ENCODE data around the gene PANK1.
"Not testable (repeated sequence)": the region's sequence is repeated elsewhere in the genome, so short reads cannot be mapped to it uniquely, and the experiment has no call there.

The PANK1 gene

GRCh38 chr10:89620296-89620695 is 24.7 kb downstream of the PANK1 start:
- H3K36me3 ChIP-seq (ENCODE audit: control insufficient read depth, insufficient read depth, low read length): peaks cover 18% of the 10 kb centered on the region
- not testable (repeated sequence) for H3K4me1 ChIP-seq (ENCODE audit: control insufficient read depth, insufficient read depth, low read length); H3K27ac ChIP-seq (ENCODE audit: low read depth, low read length); H3K4me3 ChIP-seq (ENCODE audit: low read depth, low read length); H3K27me3 ChIP-seq (ENCODE audit: control insufficient read depth, insufficient read depth, low read length); H3K9ac ChIP-seq (ENCODE audit: low read length)
- H3K9me3 ChIP-seq (ENCODE audit: control insufficient read depth, insufficient read depth, low read depth, low read length): peaks cover 42% of the 10 kb centered on the region

- no peaks in the 10 kb centered on the region for H3K27me3 ChIP-seq (ENCODE audit: control insufficient read depth, insufficient read depth, low read length)
- no peak overlapping the region for H3K4me3 ChIP-seq (ENCODE audit: low read depth, low read length)
- no peak overlapping the region for H3K27ac ChIP-seq (ENCODE audit: low read depth, low read length)
- peaks cover 27% of the 10 kb centered on the region for H3K9me3 ChIP-seq (ENCODE audit: control insufficient read depth, insufficient read depth, low read depth, low read length)
- H3K4me1 ChIP-seq (ENCODE audit: control insufficient read depth, insufficient read depth, low read length): no peaks in the 10 kb centered on the region
- H3K36me3 ChIP-seq (ENCODE audit: control insufficient read depth, insufficient read depth, low read length): peaks cover 17% of the 10 kb centered on the region
- no peak overlapping the region for H3K9ac ChIP-seq (ENCODE audit: low read length)
These were observed 29.2 kb downstream of the PANK1 start for GRCh38 chr10:89615824-89616223.

- Histone ChIP-seq H3K27me3 (ENCODE audit: control insufficient read depth, insufficient read depth, low read length) (no peaks in the 10 kb centered on the region), H3K9me3 (ENCODE audit: control insufficient read depth, insufficient read depth, low read depth, low read length) (peaks cover 20% of the 10 kb centered on the region), H3K4me1 (ENCODE audit: control insufficient read depth, insufficient read depth, low read length) (no peaks in the 10 kb centered on the region), H3K9ac (ENCODE audit: low read length) (no peak overlapping the region), H3K4me3 (ENCODE audit: low read depth, low read length) (no peak overlapping the region), H3K36me3 (ENCODE audit: control insufficient read depth, insufficient read depth, low read length) (peaks cover 25% of the 10 kb centered on the region), H3K27ac (ENCODE audit: low read depth, low read length) (no peak overlapping the region)
These were observed 29.9 kb downstream of the PANK1 start for GRCh38 chr10:89615112-89615511.

GRCh38 chr10:89613582-89613981 is 31.5 kb downstream of the PANK1 start:
- peaks cover 35% of the 10 kb centered on the region for H3K36me3 ChIP-seq (ENCODE audit: control insufficient read depth, insufficient read depth, low read length)
- H3K9me3 ChIP-seq (ENCODE audit: control insufficient read depth, insufficient read depth, low read depth, low read length): peaks cover 6% of the 10 kb centered on the region; the same call in 1 of the 2 replicates
- H3K27me3 ChIP-seq (ENCODE audit: control insufficient read depth, insufficient read depth, low read length): no peaks in the 10 kb centered on the region
- H3K9ac ChIP-seq (ENCODE audit: low read length): no peak overlapping the region
- H3K4me3 ChIP-seq (ENCODE audit: low read depth, low read length): no peak overlapping the region
- no peaks in the 10 kb centered on the region for H3K4me1 ChIP-seq (ENCODE audit: control insufficient read depth, insufficient read depth, low read length)
- H3K27ac ChIP-seq (ENCODE audit: low read depth, low read length): no peak overlapping the region

GRCh38 chr10:89611282-89611681 is 33.8 kb downstream of the PANK1 start:
- no peak overlapping the region for H3K4me3 ChIP-seq (ENCODE audit: low read depth, low read length)
- peaks cover 42% of the 10 kb centered on the region for H3K36me3 ChIP-seq (ENCODE audit: control insufficient read depth, insufficient read depth, low read length)
- H3K9me3 ChIP-seq (ENCODE audit: control insufficient read depth, insufficient read depth, low read depth, low read length): no peaks in the 10 kb centered on the region
- H3K4me1 ChIP-seq (ENCODE audit: control insufficient read depth, insufficient read depth, low read length): no peaks in the 10 kb centered on the region
- H3K27me3 ChIP-seq (ENCODE audit: control insufficient read depth, insufficient read depth, low read length): no peaks in the 10 kb centered on the region
- no peak overlapping the region for H3K9ac ChIP-seq (ENCODE audit: low read length)
- no peak overlapping the region for H3K27ac ChIP-seq (ENCODE audit: low read depth, low read length)

GRCh38 chr10:89609833-89610346 is 35.2 kb downstream of the PANK1 start:
- no peak overlapping the region for H3K9ac ChIP-seq (ENCODE audit: low read length)
- no peaks in the 10 kb centered on the region for H3K4me1 ChIP-seq (ENCODE audit: control insufficient read depth, insufficient read depth, low read length)
- no peaks in the 10 kb centered on the region for H3K9me3 ChIP-seq (ENCODE audit: control insufficient read depth, insufficient read depth, low read depth, low read length)
- H3K4me3 ChIP-seq (ENCODE audit: low read depth, low read length): no peak overlapping the region
- no peak overlapping the region for H3K27ac ChIP-seq (ENCODE audit: low read depth, low read length)
- peaks cover 55% of the 10 kb centered on the region for H3K36me3 ChIP-seq (ENCODE audit: control insufficient read depth, insufficient read depth, low read length)
- no peaks in the 10 kb centered on the region for H3K27me3 ChIP-seq (ENCODE audit: control insufficient read depth, insufficient read depth, low read length)

- Histone ChIP-seq H3K9me3 (ENCODE audit: control insufficient read depth, insufficient read depth, low read depth, low read length) (no peaks in the 10 kb centered on the region), H3K27ac (ENCODE audit: low read depth, low read length) (no peak overlapping the region), H3K9ac (ENCODE audit: low read length) (no peak overlapping the region), H3K27me3 (ENCODE audit: control insufficient read depth, insufficient read depth, low read length) (no peaks in the 10 kb centered on the region), H3K4me3 (ENCODE audit: low read depth, low read length) (no peak overlapping the region), H3K36me3 (ENCODE audit: control insufficient read depth, insufficient read depth, low read length) (peaks cover 39% of the 10 kb centered on the region), H3K4me1 (ENCODE audit: control insufficient read depth, insufficient read depth, low read length) (no peaks in the 10 kb centered on the region)
These were observed 40.8 kb downstream of the PANK1 start for GRCh38 chr10:89604200-89604599.

GRCh38 chr10:89602919-89603318 is 42.1 kb downstream of the PANK1 start:
- H3K9ac ChIP-seq (ENCODE audit: low read length): no peak overlapping the region
- H3K4me1 ChIP-seq (ENCODE audit: control insufficient read depth, insufficient read depth, low read length): no peaks in the 10 kb centered on the region
- H3K36me3 ChIP-seq (ENCODE audit: control insufficient read depth, insufficient read depth, low read length): peaks cover 46% of the 10 kb centered on the region
- H3K9me3 ChIP-seq (ENCODE audit: control insufficient read depth, insufficient read depth, low read depth, low read length): no peaks in the 10 kb centered on the region
- no peaks in the 10 kb centered on the region for H3K27me3 ChIP-seq (ENCODE audit: control insufficient read depth, insufficient read depth, low read length)
- H3K4me3 ChIP-seq (ENCODE audit: low read depth, low read length): no peak overlapping the region
- H3K27ac ChIP-seq (ENCODE audit: low read depth, low read length): no peak overlapping the region

GRCh38 chr10:89601728-89602361 is 43.2 kb downstream of the PANK1 start:
- Histone ChIP-seq H3K4me1 (ENCODE audit: control insufficient read depth, insufficient read depth, low read length) (no peaks in the 10 kb centered on the region), H3K9me3 (ENCODE audit: control insufficient read depth, insufficient read depth, low read depth, low read length) (no peaks in the 10 kb centered on the region), H3K9ac (ENCODE audit: low read length) (no peak overlapping the region), H3K36me3 (ENCODE audit: control insufficient read depth, insufficient read depth, low read length) (peaks cover 46% of the 10 kb centered on the region), H3K27me3 (ENCODE audit: control insufficient read depth, insufficient read depth, low read length) (no peaks in the 10 kb centered on the region), H3K27ac (ENCODE audit: low read depth, low read length) (no peak overlapping the region), H3K4me3 (ENCODE audit: low read depth, low read length) (no peak overlapping the region)

GRCh38 chr10:89600041-89600440 is 45.0 kb downstream of the PANK1 start:
- Histone ChIP-seq H3K9ac (ENCODE audit: low read length) (no peak overlapping the region), H3K9me3 (ENCODE audit: control insufficient read depth, insufficient read depth, low read depth, low read length) (no peaks in the 10 kb centered on the region), H3K27ac (ENCODE audit: low read depth, low read length) (no peak overlapping the region), H3K4me3 (ENCODE audit: low read depth, low read length) (no peak overlapping the region), H3K36me3 (ENCODE audit: control insufficient read depth, insufficient read depth, low read length) (peaks cover 38% of the 10 kb centered on the region), H3K4me1 (ENCODE audit: control insufficient read depth, insufficient read depth, low read length) (no peaks in the 10 kb centered on the region), H3K27me3 (ENCODE audit: control insufficient read depth, insufficient read depth, low read length) (no peaks in the 10 kb centered on the region)

- no peaks in the 10 kb centered on the region for H3K9me3 ChIP-seq (ENCODE audit: control insufficient read depth, insufficient read depth, low read depth, low read length)
- no peak overlapping the region for H3K27ac ChIP-seq (ENCODE audit: low read depth, low read length)
- peaks cover 63% of the 10 kb centered on the region for H3K36me3 ChIP-seq (ENCODE audit: control insufficient read depth, insufficient read depth, low read length)
- no peaks in the 10 kb centered on the region for H3K4me1 ChIP-seq (ENCODE audit: control insufficient read depth, insufficient read depth, low read length)
- no peak overlapping the region for H3K9ac ChIP-seq (ENCODE audit: low read length)
- no peaks in the 10 kb centered on the region for H3K27me3 ChIP-seq (ENCODE audit: control insufficient read depth, insufficient read depth, low read length)
- no peak overlapping the region for H3K4me3 ChIP-seq (ENCODE audit: low read depth, low read length)
These were observed 52.0 kb downstream of the PANK1 start for GRCh38 chr10:89593043-89593442.
